Measurements from ENCODE around the gene TICRR. TPM values are rescaled to one million over a fixed set of nuclear protein-coding genes. Genes with fewer than 3 reads are reported as not detected.

TICRR gene
- total and polyA plus RNA-seq, 2 experiments from 2014 or later = 0.91 to 2.3 TPM

DNA sequence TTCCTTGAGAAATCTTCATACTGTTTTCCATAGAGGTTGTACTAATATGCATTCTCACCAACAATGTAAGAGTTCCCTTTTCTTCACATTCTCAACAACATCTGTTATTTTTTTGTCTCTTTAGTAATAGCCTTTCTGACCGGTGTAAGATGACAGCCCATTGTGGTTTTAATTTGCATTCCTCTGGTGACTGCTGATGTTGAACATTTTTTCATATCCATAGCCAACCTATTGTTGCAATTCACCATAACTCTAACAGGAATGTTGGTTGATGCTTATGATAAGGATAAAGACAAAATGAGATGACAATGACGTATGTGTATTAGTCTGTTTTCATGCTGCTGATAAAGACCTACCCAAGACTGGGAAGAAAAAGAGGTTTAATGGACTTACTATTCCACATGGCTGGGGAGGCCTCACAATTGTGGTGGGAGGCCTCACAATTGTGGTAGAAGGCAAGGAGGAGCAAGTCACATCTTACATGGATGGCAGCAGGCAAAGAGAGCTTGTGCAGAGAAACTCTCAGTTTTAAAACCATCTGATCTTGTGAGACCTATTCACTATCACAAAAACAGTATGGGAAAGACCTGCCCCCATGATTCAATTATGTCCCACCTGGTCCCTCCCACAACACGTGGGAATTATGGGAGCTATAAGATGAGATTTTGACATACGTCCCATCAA is 41.3 kb upstream of the TICRR start:
- H3K36me3 ChIP-seq (replicated peaks; ENCODE audit: insufficient read depth, low read depth) = no peaks in the 10 kb centered on the region
- H3K4me3 ChIP-seq = no peak overlapping the region
- H3K27me3 ChIP-seq = no peaks in the 10 kb centered on the region
- no peaks in the 10 kb centered on the region for H3K79me2 ChIP-seq
- H3K27ac ChIP-seq = no peak overlapping the region
- no peaks in the 10 kb centered on the region for H3K9me2 ChIP-seq (replicated peaks; ENCODE audit: insufficient read depth)
- 89% methylated on average over 4 of the region's 4 CpGs for WGBS (ENCODE audit: low lambda C conversion rate, missing lambda C conversion rate)
- TF ChIP-seq EZH2phosphoT487 (IDR thresholded peaks at IDR 0.05; ENCODE audit: low read depth, severe bottlenecking, unreplicated experiment) = no peak
- no peak for TF ChIP-seq EZH2 (IDR thresholded peaks at IDR 0.05; ENCODE audit: borderline replicate concordance)
- TF ChIP-seq, protein P1, sequence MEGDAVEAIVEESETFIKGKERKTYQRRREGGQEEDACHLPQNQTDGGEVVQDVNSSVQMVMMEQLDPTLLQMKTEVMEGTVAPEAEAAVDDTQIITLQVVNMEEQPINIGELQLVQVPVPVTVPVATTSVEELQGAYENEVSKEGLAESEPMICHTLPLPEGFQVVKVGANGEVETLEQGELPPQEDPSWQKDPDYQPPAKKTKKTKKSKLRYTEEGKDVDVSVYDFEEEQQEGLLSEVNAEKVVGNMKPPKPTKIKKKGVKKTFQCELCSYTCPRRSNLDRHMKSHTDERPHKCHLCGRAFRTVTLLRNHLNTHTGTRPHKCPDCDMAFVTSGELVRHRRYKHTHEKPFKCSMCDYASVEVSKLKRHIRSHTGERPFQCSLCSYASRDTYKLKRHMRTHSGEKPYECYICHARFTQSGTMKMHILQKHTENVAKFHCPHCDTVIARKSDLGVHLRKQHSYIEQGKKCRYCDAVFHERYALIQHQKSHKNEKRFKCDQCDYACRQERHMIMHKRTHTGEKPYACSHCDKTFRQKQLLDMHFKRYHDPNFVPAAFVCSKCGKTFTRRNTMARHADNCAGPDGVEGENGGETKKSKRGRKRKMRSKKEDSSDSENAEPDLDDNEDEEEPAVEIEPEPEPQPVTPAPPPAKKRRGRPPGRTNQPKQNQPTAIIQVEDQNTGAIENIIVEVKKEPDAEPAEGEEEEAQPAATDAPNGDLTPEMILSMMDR (IDR thresholded peaks at IDR 0.05; ENCODE audit: poor library complexity) = no peak
- H3K4me2 ChIP-seq = no peak overlapping the region
- H3K9me3 ChIP-seq (ENCODE audit: low read depth) = no peaks in the 10 kb centered on the region
- no peaks in the 10 kb centered on the region for H3K4me1 ChIP-seq (ENCODE audit: insufficient read depth)
- no peak for DNase-seq (ENCODE audit: low spot score)
- H2AFZ ChIP-seq = no peak overlapping the region
- H4K20me1 ChIP-seq (ENCODE audit: insufficient read depth, poor library complexity, severe bottlenecking) = no peaks in the 10 kb centered on the region

DNA sequence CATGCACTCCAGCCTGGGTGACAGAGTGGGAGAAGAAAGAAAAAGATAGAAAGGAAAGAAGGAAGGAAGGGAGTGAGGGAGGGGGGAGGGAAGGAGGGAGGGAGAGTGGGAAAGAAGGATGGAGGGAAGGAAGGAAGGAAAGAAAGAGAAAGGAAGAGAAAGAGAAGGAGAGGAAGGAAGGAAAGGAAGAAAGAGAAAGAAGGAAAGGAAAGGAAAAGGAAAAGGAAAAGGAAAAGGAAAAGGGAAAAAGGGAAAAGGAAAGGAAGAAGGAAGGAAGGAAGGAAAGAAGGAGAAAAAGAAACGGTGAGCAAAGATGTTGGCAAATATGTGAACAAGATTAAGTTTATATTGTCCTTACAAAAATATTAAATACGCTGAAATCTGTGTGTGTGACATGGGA is 36.2 kb upstream of the TICRR start:
- Histone ChIP-seq H3K27me3 (no peaks in the 10 kb centered on the region), H3K4me1 (ENCODE audit: insufficient read depth) (no peaks in the 10 kb centered on the region), H3K27ac (no peak overlapping the region), H3K4me2 (no peak overlapping the region), H3K36me3 (replicated peaks; ENCODE audit: insufficient read depth, low read depth) (no peaks in the 10 kb centered on the region), H3K9me3 (ENCODE audit: low read depth) (no peaks in the 10 kb centered on the region), H2AFZ (no peak overlapping the region), H3K79me2 (no peaks in the 10 kb centered on the region), H4K20me1 (ENCODE audit: insufficient read depth, poor library complexity, severe bottlenecking) (no peaks in the 10 kb centered on the region), H3K4me3 (no peak overlapping the region), H3K9me2 (replicated peaks; ENCODE audit: insufficient read depth) (no peaks in the 10 kb centered on the region)
- TF ChIP-seq EZH2 (IDR thresholded peaks at IDR 0.05; ENCODE audit: borderline replicate concordance) = no peak
- no peak for TF ChIP-seq EZH2phosphoT487 (IDR thresholded peaks at IDR 0.05; ENCODE audit: low read depth, severe bottlenecking, unreplicated experiment)
- TF ChIP-seq, protein P1 (IDR thresholded peaks at IDR 0.05; ENCODE audit: poor library complexity) = no peak
- no peak for DNase-seq (ENCODE audit: low spot score)
- WGBS (ENCODE audit: low lambda C conversion rate, missing lambda C conversion rate) = 77% methylated on average over 2 of the region's 2 CpGs

DNA sequence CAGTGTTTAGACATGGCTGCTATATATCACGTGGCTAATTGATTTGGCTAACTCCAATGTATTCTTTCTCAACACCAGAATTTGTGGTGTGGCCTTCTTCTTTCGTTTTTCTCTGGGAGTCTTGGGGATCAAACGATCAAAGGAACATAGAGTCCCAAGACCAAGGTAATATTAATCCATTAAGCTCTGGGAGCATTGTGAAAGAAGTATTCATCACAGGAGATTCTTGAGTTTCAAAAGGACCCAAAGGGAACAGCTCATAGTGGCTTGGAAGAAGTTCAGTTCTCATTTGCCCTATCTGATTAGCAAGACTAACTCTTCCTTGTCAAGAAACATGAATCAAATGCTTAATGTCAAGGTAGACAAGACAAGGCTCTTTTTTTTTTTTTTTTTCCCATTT is 32.9 kb upstream of the TICRR start:
- H4K20me1 ChIP-seq (ENCODE audit: insufficient read depth, poor library complexity, severe bottlenecking) = no peaks in the 10 kb centered on the region
- H3K27ac ChIP-seq = no peak overlapping the region
- no peaks in the 10 kb centered on the region for H3K79me2 ChIP-seq
- no peak overlapping the region for H3K4me2 ChIP-seq
- no peaks in the 10 kb centered on the region for H3K36me3 ChIP-seq (replicated peaks; ENCODE audit: insufficient read depth, low read depth)
- no peaks in the 10 kb centered on the region for H3K27me3 ChIP-seq
- H2AFZ ChIP-seq = no peak overlapping the region
- DNase-seq (ENCODE audit: low spot score) = no peak
- WGBS (ENCODE audit: low lambda C conversion rate, missing lambda C conversion rate) = 78% methylated on average over 3 of the region's 3 CpGs
- no peak overlapping the region for H3K4me3 ChIP-seq
- H3K4me1 ChIP-seq (ENCODE audit: insufficient read depth) = no peaks in the 10 kb centered on the region
- TF ChIP-seq, protein P1 (IDR thresholded peaks at IDR 0.05; ENCODE audit: poor library complexity) = no peak
- TF ChIP-seq EZH2phosphoT487 (IDR thresholded peaks at IDR 0.05; ENCODE audit: low read depth, severe bottlenecking, unreplicated experiment) = no peak
- no peak for TF ChIP-seq EZH2 (IDR thresholded peaks at IDR 0.05; ENCODE audit: borderline replicate concordance)
- H3K9me2 ChIP-seq (replicated peaks; ENCODE audit: insufficient read depth) = no peaks in the 10 kb centered on the region
- no peaks in the 10 kb centered on the region for H3K9me3 ChIP-seq (ENCODE audit: low read depth)

All from hepatocyte (in vitro differentiated cells).